Fibroblast of skin of left quadriceps (primary cell): Measurements from ENCODE around the gene TMA7.
"Not testable (repeated sequence)": the region's sequence is repeated elsewhere in the genome, so short reads cannot be mapped to it uniquely, and the experiment has no call there.

Experiments
- DNase-seq, 2 experiments: peaks; one replicate each; pipeline ENCODE4 v3.0.0-alpha.2; 2013; ENCODE audit warnings: low read depth in 2 of 2

The TMA7 gene

GRCh38 chr3:48439820-48440589 lies at the start of gene TMA7, which contains the start of gene CCDC51:
Gene TMA7 (plus strand): TSS chr3:48440257. CDS start chr3:48440297, 40 bp downstream.
Gene CCDC51 (minus strand): TSS chr3:48440119. CDS start chr3:48435128, 4,991 bp downstream.
- DNase-seq: peak; percentile 87 to 88

GRCh38 chr3:48394391-48394790 lies 45.7 kb upstream of the TMA7 start:
- DNase-seq: no peak

GRCh38 chr3:48395714-48396113 lies 44.3 kb upstream of the TMA7 start:
- no peak for DNase-seq

GRCh38 chr3:48397767-48398681 lies 42.0 kb upstream of the TMA7 start:
- DNase-seq: no peak

- DNase-seq: no peak
Observed at GRCh38 chr3:48398701-48399386, 41.2 kb upstream of the TMA7 start.

GRCh38 chr3:48399387-48400172 lies 40.5 kb upstream of the TMA7 start:
- DNase-seq: no peak

- DNase-seq: peak; percentile 13 to 20
Observed at GRCh38 chr3:48400824-48401433, 39.1 kb upstream of the TMA7 start.

- DNase-seq: not testable (repeated sequence)
Observed at GRCh38 chr3:48401434-48401901, 38.6 kb upstream of the TMA7 start.

- peak; percentile 69 for DNase-seq
Observed at GRCh38 chr3:48402281-48402732, 37.8 kb upstream of the TMA7 start.

- no peak for DNase-seq
Observed at GRCh38 chr3:48402907-48403306, 37.1 kb upstream of the TMA7 start.

GRCh38 chr3:48403533-48404439 lies 36.3 kb upstream of the TMA7 start:
- no peak for DNase-seq

- no peak for DNase-seq
Observed at GRCh38 chr3:48404440-48405342, 35.4 kb upstream of the TMA7 start.

- DNase-seq: no peak
Observed at GRCh38 chr3:48405343-48405881, 34.6 kb upstream of the TMA7 start.

- DNase-seq: no peak
Observed at GRCh38 chr3:48405971-48406370, 34.1 kb upstream of the TMA7 start.

- DNase-seq: no peak
Observed at GRCh38 chr3:48406443-48407431, 33.3 kb upstream of the TMA7 start.

GRCh38 chr3:48407542-48408099 lies 32.4 kb upstream of the TMA7 start:
- no peak for DNase-seq
